GM21423 (cell line): ENCODE measurements around the gene ADAMTSL4.

ENCODE experiments used
- ATAC-seq: cut with Tn5 transposase; IDR thresholded peaks from one replicate; pipeline ENCODE4 v1.9.1; 2021; ENCODE audit warnings: mild to moderate bottlenecking, moderate library complexity; ENCODE audit not compliant: unreplicated experiment

Gene ADAMTSL4

DNA sequence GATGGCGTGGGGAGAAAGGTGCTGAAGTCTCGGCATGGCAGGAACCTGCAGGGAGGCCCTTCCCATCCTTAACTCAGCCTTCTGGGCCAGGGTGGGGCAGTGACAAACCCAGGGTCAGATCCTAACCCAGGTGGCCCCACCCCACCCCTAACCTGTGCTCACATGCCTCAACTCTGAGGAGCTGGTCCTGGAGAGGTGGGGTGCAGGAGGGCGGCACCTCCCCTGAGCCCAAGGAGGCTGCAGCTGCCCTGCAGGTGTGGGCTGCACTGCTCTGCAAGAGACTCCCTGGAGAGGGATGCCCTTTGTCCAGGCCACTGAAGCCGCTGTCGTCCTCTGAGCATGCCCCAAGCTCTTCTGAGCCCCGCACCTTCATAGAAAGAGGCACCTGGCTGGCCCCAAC, 15.2 kb upstream of the ADAMTSL4 start:
- ATAC-seq, result no peak

DNA sequence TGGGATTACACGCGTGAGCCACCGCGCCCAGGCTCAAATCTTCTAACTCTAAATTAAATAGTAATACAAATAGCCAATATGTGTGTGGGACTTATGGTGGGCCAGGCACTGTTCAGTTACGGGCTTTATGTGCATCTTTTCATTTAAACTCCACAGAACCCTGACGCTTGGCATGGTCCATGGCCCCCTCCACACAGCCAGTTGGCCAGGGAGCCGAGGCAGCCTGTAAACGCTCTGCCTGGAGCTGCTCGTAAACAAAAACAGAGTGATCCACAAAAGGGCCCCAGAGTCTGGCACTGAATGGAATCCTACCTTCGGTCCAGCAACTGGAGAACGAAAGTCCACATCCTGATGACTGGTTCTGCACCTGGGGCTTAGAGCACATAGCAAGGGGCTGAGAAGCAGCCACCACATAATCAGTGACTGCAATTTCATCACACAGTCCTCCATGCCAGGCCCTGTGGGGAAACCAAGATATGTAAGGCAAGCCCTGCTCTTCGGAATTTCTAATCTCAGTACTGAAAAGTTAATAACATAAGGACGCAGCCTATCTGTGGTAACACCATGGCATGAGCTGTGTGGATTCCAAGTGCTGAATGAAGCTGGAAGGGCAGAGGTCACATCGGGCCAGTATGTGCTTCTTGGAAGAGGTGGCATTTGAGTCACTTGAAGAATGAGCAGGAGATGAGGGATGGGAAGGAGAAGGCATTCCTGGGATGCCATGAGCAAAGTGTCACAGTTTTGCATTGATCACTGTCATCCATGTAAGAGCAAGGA, 13.5 kb upstream of the ADAMTSL4 start:
- ATAC-seq, result no peak

DNA sequence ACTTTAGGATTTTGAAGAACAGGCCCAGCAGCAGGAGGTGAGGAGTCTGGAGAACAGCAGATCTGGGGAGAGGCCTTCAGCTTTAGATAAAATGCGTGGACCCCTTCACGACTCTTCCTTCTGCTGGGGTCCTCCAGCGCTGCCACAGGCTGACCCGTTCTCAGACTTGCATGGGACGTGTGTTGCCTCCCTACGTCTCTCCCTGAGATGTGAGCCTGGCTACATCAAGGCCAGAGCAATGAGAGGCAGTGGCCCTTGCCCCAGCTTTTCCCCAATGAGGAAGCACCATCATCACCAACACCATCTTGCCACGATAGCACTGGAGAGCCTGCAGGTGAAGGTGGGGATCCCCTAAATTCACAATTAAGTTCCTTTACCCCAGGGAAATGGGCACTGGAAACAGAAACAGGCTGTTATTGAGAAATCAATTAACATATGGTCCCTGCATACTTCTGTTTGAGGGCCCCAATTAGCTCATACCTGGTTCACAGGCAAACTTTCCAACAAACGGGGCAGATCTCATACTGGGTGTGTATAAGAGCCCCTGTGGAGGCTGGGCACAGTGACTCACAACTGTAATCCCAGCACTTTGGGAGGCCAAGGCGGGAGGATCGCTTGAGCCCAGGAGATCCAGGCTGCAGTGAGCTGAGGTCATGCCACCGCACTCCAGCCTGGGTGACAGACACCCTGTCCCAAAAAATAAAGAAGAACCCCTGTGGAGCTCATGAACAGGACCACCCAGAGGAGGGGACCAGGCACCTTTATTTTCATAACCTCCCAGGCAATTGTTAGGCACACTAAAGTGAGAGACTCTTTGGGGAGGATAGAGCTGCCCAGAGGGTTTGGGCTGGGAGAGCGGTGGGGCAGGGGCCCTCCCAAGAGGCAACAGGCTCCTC, 12.1 kb upstream of the ADAMTSL4 start:
- ATAC-seq, result no peak

DNA sequence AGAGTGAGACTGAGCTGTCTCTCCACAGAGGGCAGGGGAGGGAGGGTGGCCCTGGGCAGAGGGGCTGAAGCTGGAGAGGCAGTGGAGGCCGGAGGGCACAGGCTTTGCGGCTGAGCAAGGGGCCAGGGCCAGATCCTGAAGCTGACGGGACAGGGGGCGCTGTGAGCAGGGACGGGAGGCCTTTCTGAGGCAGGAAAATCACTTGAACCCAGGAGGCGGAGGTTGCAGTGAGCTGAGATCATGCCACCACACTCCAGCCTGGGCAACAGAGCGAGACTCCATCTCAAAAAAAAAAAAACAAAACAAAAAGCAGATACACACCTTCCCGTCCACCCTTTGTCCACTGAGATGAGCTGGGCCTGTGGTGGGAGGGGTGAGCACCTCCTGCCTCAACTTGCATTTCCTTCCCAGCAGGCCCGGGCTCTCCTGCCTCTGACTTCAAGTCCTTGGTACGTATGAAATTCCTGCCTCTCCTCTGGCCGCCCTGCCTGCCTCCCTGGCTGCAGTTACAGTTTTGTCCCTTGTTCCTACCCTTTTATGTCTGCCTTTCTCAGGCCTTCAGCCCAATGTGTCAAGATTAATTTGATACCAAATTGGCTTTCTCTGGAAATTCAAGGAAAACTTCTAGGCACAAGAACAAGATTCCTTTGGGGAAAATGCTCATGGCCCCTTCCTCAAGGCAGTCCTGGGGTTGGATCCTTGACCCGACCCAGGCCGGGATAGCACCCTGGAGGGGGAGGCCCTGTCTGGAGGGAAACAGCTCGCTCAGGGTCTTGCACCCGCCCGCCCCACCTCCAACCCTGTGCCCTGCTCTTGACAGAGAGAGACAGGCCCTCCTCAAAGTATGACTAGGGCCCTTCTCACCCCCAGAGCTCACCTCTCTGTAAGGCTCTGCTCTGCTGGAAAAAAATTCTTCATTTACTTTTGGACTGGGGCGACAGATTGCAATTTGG, 11.2 kb upstream of the ADAMTSL4 start:
- ATAC-seq, result no peak

DNA sequence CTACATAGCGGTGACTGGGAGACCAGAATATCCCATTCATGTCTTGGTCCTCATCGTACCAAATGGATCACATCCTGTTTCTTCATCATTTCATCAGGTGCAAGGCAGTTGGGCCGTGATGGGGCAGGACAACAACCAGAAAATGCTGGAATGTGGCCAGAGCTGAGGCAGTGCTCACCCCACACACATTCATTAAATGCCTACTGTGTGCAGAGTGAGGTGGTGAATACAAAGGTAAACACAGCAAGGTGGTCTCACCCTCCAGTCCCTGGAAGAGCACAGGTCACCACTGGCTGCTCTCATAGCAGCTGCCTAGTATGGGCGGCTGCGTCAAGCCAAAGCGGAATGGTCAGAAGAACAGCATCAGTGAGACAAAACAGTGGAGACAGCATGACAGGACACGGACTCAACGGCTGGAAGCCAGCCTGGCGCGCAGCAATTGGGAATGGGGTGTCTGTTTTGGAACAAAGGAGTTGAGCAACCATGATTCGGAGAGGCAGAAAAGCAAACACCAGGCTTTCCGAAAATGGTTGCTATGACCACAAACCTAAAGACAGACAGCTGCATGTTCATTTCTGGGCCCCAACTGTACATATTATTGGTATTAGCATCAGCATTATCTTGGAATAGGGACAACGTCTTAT, 5.6 kb upstream of the ADAMTSL4 start:
- no peak for ATAC-seq

DNA sequence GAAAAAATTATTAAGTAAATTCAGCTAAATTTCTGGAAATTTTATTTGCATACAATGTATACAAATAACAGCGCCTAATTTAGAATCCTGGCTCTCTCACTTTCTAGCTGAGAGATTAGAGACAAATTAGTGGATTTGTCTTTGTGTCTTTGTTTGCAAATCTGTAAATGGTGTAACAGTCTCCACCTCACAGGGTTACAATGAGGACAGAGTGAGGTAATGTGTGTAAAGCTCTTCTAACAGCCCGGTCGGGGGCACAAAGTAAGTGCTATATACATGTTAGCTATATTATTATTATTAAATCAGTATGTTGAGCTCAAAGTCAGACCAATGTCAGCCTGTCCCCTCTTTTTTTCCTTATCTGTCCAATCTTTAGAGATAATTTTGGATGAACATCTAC, 5.0 kb upstream of the ADAMTSL4 start:
- no peak for ATAC-seq

DNA sequence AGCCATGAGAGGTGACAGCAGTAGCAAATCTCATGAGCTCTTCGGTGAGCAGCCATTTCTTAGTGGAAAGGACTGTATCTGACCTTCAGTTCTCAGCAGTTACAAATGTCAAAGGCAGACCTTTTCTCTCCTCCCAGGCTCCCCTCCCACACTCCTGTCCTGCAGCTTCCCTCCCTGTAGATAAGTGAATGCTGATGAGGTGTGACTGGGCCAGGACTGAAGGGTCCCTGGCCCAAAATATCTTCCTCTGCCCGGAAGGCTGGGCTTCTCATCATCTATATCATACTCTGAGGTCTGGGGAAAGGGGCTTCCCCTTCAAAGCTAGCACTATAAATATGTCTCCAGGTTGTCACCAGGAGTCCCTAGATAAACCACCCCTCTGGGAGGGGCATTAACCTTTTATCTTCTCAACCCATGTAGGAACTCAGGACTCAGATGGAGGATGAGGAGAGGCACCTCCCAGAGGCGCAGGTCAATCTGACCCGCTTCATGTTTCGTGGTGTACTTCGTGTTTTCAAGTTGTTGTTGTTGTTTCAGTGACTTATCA, 3.6 kb upstream of the ADAMTSL4 start:
- ATAC-seq, result no peak

DNA sequence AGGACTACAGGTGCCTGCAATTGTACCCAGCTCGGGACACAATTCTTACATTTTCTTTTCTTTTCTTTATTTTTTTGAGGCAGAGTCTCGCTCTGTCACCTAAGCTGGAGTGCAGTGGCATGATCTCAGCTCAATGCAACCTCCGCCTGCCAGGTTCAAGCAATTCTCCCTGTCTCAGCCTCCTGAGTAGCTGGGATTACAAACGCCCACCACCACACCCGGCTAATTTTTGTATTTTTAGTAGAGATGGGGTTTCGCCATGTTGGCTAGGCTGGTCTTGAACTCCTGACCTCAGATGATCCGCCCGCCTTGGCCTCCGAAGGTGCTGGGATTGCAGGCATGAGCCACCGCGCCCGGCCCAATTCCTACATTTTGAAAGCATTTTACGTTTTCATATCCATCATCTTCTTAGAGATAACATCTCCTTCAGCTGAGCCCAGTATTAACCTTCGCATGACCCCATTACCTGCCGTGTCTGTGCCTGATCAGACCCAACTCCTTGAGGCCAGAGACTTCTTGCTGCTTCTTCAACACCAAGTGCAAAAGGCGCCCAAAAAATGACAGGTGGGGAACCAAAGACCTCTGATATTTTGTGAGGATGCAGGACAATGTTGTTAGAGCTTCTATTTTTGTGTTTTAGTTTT, 2.8 kb upstream of the ADAMTSL4 start:
- no peak for ATAC-seq

DNA sequence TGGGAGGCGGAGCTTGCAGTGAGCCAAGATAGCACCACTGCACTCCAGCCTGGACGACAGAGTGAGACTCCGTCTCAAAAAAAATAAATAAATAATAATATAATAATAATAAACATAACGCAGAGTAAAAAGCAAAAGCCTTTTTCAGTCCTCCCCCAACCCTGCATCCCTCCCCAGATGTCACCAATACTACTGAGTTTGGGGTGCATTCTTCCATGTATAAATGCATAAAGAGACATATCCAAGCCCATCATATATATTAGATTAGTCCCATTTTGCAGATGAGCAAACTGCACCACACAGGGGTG, 930 bp upstream of the ADAMTSL4 start:
- no peak for ATAC-seq

DNA sequence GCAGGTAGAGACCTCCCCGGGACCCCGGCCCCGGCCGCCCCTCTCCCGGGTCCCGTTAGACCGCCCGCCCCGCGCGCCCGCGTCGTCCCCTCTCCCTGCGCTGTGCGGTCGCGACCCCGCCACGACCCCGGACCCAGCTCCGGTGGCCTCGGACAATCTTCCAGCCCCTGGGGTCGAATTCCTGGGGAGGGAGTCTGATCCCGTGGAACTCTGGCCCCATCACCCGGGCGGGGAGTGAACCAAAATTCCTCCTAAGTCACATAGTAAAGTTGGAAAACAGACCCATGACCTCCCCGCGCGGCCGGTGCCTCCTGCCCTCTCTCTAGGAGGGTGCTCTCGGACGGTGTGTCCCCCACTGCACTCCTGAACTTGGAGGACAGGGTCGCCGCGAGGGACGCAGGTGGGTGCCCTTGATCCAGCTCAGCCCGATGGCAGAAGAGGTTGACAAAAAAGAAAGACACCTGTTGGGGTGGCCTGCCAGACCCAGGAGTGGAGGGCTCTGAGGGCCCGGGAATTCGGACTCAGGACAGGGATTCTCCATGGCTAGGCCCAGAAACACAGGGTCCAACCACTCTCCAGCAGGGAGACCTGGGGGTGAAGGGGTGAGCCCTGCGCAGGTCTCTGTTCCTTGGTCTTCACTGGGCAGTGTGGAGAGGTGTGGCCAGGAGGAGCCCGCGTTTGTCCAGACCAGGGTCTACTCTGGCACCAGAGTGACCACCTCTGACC, 451 bp downstream of the ADAMTSL4 start:
- ATAC-seq, result no peak

DNA sequence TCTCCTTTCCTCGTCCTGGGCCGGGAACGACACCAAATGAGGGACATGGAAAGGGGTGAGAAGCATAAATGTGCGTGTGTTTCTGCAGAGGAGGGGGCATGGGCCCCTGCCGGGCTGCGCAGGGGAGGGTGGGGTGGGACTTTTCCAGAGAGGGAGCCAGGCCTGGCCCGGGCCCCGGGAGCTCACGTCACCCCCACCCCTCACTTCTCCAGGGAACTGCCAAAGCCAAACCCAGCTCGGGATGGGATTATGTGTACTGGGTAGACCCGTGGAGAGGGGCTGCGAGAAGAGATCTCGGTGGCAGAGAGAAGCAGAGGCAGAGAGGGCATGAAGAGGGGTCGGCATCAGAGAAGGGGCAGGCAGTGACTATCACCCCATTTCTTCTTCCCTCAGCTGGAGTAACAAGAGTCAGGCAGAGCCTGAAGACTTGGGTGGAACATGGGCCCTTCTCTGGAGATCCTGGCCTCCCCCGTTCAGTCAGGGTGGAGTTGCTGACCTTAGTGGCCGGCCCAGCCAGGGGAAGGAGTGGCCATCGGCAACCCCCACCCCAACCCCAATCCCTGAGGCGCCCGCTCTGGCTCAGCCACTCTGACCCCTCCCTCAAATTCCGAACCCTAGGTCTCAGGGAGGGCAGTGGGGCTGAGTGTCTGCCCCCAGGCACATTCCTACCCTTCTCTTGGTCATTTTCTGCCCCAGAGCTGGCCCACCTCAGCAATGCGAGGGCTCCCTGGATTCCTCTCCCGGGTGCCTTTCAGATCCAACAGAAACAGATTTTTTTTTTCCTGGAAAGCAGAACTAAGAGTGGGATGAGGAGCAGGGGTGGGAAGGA, 1.2 kb downstream of the ADAMTSL4 start:
- ATAC-seq, result no peak

DNA sequence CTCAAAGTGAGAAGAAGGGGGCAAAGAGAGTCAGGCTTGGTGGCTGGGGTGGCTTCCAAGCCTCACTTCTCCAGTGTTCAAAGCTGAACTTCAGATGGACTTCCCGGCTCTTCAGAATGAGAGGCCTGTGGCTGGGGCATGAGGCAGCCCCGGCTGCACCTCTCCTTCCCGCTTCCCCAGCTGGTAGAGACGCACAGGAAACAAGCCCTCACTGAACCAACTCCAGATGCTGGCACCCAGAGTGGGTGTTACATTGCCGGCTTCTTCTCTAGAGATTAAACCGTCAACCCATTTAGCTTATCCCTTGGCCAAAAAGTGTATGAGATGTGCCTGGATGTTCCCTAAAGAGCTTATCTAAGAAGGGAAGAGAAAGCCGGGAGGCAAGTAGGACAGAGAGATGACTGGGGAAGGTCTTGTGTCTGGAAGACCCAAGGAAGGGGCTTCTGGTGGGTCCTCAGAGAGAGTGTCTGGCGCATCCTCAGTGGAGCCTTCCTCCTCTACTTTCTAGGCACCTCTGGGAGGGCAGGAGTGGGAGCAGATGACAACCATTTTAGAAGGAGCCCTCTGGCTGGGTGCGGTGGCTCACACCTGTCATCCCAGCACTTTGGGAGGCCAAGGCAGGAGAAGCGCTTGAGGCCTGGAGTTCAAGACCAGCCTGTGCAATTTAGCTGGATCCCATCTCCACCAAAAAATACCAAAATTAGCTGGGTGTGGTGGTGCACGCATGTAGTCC, 2.0 kb downstream of the ADAMTSL4 start:
- ATAC-seq, result no peak

DNA sequence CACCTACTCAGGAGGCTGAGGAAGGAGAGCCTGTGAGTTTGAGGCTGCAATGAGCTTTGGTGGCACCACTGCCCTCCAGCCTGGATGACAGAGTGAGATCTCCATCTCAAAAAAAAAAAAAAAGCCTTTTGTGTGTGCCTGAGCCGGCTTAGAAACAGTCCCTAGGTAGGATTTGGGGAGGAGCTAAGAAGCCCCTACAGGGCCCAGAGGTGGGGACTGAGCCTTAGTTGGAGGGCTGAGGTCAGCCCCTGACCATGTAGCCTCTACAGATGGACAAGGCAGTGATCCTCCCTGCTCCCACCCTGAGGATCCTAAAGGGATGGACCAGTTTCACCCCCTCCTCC, 2.5 kb downstream of the ADAMTSL4 start:
- no peak for ATAC-seq

DNA sequence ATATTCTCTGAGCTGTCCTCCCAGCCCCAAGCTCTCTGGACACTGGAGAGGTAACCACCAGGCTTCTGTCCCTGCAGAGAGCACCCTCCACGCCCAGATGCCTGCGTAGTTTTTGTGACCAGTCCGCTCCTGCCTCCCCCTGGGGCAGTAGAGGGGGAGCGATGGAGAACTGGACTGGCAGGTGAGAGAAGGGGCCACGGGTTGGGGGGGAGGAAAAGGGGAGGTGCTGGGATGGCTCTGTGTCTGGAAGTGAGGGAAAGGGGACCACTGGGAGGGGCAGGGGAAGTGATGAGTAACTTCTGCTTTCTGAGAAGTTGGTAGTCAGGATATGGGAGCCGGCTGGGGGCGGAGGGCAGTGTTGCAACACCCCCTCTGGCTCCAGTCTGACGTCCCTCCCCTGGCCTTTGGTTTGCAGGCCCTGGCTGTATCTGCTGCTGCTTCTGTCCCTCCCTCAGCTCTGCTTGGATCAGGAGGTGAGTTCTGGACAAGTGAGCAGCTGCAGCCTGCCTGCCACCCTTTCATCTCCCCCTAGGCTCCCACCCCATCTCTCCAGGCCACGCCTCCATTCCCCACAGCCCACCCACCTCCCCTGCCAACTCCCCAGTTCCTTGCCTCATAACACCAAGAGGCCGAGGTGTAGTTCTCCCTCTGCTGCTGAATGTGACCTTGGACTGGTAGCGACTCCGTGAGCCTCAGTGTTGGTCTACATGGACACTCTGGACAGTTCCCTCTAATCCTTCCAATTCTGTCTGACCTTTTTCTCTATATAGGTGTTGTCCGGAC, 3.1 kb downstream of the ADAMTSL4 start:
- ATAC-seq, result no peak

DNA sequence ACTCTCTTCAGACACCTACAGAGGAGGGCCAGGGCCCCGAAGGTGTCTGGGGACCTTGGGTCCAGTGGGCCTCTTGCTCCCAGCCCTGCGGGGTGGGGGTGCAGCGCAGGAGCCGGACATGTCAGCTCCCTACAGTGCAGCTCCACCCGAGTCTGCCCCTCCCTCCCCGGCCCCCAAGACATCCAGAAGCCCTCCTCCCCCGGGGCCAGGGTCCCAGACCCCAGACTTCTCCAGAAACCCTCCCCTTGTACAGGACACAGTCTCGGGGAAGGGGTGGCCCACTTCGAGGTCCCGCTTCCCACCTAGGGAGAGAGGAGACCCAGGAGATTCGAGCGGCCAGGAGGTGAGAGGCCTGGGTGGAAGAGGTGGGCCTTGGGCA, 3.7 kb downstream of the ADAMTSL4 start:
- ATAC-seq, result no peak

DNA sequence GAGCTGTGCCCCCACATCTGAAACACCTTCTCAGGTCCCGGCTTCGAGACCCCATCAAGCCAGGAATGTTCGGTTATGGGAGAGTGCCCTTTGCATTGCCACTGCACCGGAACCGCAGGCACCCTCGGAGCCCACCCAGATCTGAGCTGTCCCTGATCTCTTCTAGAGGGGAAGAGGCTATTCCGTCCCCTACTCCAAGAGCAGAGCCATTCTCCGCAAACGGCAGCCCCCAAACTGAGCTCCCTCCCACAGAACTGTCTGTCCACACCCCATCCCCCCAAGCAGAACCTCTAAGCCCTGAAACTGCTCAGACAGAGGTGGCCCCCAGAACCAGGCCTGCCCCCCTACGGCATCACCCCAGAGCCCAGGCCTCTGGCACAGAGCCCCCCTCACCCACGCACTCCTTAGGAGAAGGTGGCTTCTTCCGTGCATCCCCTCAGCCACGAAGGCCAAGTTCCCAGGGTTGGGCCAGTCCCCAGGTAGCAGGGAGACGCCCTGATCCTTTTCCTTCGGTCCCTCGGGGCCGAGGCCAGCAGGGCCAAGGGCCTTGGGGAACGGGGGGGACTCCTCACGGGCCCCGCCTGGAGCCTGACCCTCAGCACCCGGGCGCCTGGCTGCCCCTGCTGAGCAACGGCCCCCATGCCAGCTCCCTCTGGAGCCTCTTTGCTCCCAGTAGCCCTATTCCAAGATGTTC, 4.3 kb downstream of the ADAMTSL4 start:
- ATAC-seq, result no peak

DNA sequence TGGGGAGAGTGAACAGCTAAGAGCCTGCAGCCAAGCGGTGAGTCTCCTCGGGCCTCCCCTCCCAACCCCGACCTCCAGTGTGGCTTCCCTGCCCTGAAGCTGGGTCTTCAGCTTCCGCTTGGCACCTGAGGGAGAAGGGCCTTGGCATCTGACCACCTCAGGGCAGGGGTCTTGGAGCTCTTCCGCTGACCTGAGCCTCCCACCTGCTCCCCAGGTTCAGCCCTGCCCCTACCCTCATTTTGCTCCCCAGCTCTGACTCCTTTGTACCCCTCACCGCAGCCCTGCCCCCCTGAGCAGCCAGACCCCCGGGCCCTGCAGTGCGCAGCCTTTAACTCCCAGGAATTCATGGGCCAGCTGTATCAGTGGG, 4.9 kb downstream of the ADAMTSL4 start:
- no peak for ATAC-seq
